GM10248 (cell line): ENCODE measurements around the gene LRRN4CL.

Experiments
- CTCF ChIA-PET: fragments of 300-600 bp; sonication (Branson Sonifier 250); formaldehyde crosslinking; extraction: SDS; loops from one replicate; lab custom pipeline; 2021; ENCODE audit warnings: antibody characterized with exemption; lab: Yijun Ruan, JAX
- POLR2A ChIA-PET: fragments of 350-650 bp; sonication (Branson Sonifier 250); formaldehyde crosslinking; extraction: SDS; loops from one replicate; lab custom pipeline; 2020; ENCODE audit warnings: antibody characterized with exemption; lab: Yijun Ruan, JAX
- DNase-seq: peaks from one replicate; pipeline ENCODE4 v3.0.0; 2012; ENCODE audit errors: extremely low spot score
- CTCF ChIP-seq: IDR thresholded peaks from 2 replicates; pipeline ENCODE4 v1.5.1; 2012; ENCODE audit warnings: mild to moderate bottlenecking, low read depth; ENCODE audit errors: extremely low read depth, missing control alignments, control extremely low read depth

Gene LRRN4CL

GRCh38 chr11:62719302-62719978 lies 30.1 kb upstream of the LRRN4CL start:
- ChIA-PET POLR2A (interaction anchor here (0.9 kb wide), 1 partner anchor 55 kb away, joined by 3 read pairs; the partner anchor contains the start of genes C11orf98 and CSKMT), CTCF (interaction anchor here (1.1 kb wide), 1 partner anchor 39 kb away, joined by 3 read pairs; no protein-coding TSS in a partner anchor)
- TF ChIP-seq CTCF: no peak
- no peak for DNase-seq

DNA sequence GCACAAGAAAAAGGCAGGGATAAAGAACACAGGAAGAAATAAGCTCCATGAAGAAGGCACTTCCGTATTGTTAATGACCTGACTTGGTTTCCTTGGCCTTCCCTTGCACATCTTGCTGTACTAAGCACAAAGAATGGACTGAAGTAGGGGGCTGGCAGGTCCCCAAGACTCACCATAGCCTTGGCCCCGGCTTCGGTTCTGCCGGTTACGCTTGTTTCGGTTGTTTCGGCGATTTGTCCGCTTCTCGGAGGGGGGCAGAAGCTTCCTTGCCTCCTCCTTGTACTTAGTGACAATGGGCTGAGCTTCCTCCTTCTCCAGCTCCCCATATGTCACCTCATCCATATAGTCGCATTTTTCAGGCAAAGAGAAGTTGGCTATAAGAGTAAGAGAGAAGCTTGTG lies 27.5 kb upstream of the LRRN4CL start:
- no peak for TF ChIP-seq CTCF
- DNase-seq: no peak
- ChIA-PET POLR2A (no interaction called here), CTCF (interaction anchor here (0.8 to 1.2 kb wide), 4 partner anchors 11 to 54 kb away, joined by 3 to 4 read pairs (median 3); partner anchors contain the start of gene BSCL2)

DNA sequence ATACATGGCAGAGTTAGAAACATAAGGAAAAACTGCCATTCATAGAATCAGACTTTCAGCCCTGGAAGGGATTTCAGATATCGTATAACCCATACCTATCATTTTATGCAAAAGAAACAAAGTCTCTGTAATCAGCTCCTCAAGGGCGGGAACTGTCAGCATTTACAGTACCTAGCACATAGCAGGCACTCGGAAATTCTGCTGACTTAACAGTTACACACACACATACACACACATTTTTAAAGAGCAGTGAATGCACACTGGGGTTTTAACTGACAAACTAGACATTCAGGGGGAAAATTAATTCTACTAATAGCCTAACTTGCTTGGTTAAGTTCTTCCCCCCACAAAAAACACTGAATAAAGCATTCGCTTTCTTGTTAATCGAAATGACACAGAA lies 26.9 kb upstream of the LRRN4CL start:
- no peak for TF ChIP-seq CTCF
- DNase-seq: no peak
- POLR2A ChIA-PET: no interaction called here
- CTCF ChIA-PET: interaction anchor here (0.7 to 1.2 kb wide), 4 partner anchors 10 to 53 kb away, joined by 3 to 5 read pairs (median 3); partner anchors contain the start of genes HNRNPUL2 and TTC9C

DNA sequence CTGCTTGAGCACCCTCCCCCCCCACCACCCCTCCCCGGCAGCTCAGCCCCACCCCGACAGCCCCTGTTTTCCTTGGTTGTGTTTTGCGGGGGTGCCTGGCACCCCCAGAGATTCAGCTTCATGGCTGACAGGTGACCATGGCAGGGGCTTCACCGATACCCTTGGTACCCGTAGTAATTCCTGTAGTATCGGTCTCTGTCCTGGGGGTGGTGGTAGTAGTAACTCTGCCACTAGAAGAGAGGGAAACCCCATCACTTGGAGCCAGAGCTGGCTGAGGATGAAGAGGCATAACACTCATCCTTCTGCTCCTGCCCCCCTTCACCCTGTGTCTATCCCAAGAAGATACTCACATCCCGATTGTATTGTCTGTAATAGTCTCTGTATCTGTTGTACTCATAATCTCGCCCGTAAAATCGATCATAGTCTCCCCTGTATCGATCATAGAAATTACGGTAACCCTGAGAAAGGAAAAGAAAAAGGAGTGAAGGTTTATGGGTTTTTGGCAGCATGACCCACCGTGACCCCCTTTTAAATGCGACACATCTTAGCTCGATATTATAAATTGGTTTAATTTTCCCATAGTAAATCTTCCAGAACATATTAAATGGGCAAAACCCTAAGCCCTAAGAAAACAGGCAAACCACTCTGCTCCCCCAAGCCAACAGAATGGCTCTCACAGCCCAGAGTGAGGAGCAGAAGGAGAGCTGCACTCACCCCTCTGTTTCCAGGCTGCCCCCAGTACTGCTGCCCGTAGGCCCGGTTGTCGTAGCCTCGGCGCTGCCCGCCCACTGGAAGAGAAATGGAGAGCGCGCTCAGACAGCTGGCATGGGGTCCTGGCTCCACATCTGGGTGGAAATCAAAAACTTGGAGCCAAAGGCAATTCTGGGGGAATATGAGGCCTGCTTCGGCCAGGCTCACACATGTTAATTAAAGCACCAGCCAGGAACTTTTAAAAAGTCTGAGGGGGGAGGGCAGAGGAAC lies 26.1 kb upstream of the LRRN4CL start:
- DNase-seq: no peak
- CTCF ChIA-PET: interaction anchor here (0.7 to 1.2 kb wide), 4 partner anchors 9 to 52 kb away, joined by 3 to 5 read pairs (median 3); partner anchors contain the start of genes HNRNPUL2 and TTC9C
- POLR2A ChIA-PET: interaction anchor here (0.6 kb wide), 2 partner anchors 12 to 72 kb away, joined by 3 read pairs; partner anchors contain the start of gene TMEM179B
- TF ChIP-seq CTCF: no peak

- DNase-seq: no peak
- CTCF ChIA-PET: interaction anchor here (1.0 to 2.8 kb wide), 2 partner anchors 10 to 19 kb away, joined by 3 to 10 read pairs; no protein-coding TSS in a partner anchor
- POLR2A ChIA-PET: interaction anchor here (0.7 to 0.8 kb wide), 2 partner anchors 13 to 48 kb away, joined by 4 to 5 read pairs; partner anchors contain the start of genes C11orf98 and CSKMT
- no peak for TF ChIP-seq CTCF
Observed at GRCh38 chr11:62713343-62713742, 24.0 kb upstream of the LRRN4CL start.

- CTCF ChIA-PET: interaction anchor here (1.0 to 2.8 kb wide), 2 partner anchors 11 to 19 kb away, joined by 3 to 10 read pairs; no protein-coding TSS in a partner anchor
- TF ChIP-seq CTCF: no peak
- POLR2A ChIA-PET: no interaction called here
- DNase-seq: no peak
Observed at GRCh38 chr11:62712861-62713260, 23.5 kb upstream of the LRRN4CL start.
